Measurements from ENCODE around the gene RAPSN.

- TF ChIP-seq CTCF (IDR thresholded peaks at IDR 0.05) (no peak), POLR2A (IDR thresholded peaks at IDR 0.05) (no peak)
Observed at GRCh38 chr11:47414685-47415070, 34.3 kb downstream of the RAPSN start.
